ENCODE results near the gene PSMB10.
A peak's percentile ranks its signal among the peaks of the same experiment; 100 is the strongest.
"Not testable (repeated sequence)": the region's sequence is repeated elsewhere in the genome, so short reads cannot be mapped to it uniquely, and the experiment has no call there.

The PSMB10 gene

GRCh38 chr16:67936124-67936879 lies at the start of gene PSMB10:
TSS of gene PSMB10 (minus strand) at chr16:67936850. CDS start at chr16:67936749, 101 bp downstream.
- Histone ChIP-seq H3K27ac (ENCODE audit: low read length) (peak within 1 kb of the TSS; percentile 76), H3K9ac (ENCODE audit: low read length in 2 of 2) (peak within 1 kb of the TSS; percentile 84), H3K4me1 (ENCODE audit: control insufficient read depth, insufficient read depth, low read length) (peaks cover 29% of the 10 kb centered on the region), H3K36me3 (ENCODE audit: control insufficient read depth in 2 of 2, insufficient read depth in 2 of 2, low read length in 2 of 2) (peaks cover 7 to 13% of the 10 kb centered on the region in 2 donors), H3K27me3 (ENCODE audit: control insufficient read depth in 1 of 2, insufficient read depth in 2 of 2, low read length in 2 of 2) (no peaks in the 10 kb centered on the region), H3K4me3 (ENCODE audit: low read length in 2 of 2) (peak within 1 kb of the TSS; percentile 98), H3K9me3 (ENCODE audit: control insufficient read depth in 2 of 2, low read length in 2 of 2) (no peaks in the 10 kb centered on the region)

GRCh38 chr16:67982011-67982696 lies 45.5 kb upstream of the PSMB10 start:
- no peaks in the 10 kb centered on the region for H3K36me3 ChIP-seq (ENCODE audit: control insufficient read depth in 2 of 2, insufficient read depth in 2 of 2, low read length in 2 of 2)
- H3K27me3 ChIP-seq (ENCODE audit: control insufficient read depth in 1 of 2, insufficient read depth in 2 of 2, low read length in 2 of 2), result peaks cover 0 to 4% of the 10 kb centered on the region in 2 donors
- no peak overlapping the region for H3K4me3 ChIP-seq (ENCODE audit: low read length in 2 of 2)
- no peaks in the 10 kb centered on the region for H3K4me1 ChIP-seq (ENCODE audit: control insufficient read depth, insufficient read depth, low read length)
- H3K9ac ChIP-seq (ENCODE audit: low read length in 2 of 2), result no peak overlapping the region
- no peaks in the 10 kb centered on the region for H3K9me3 ChIP-seq (ENCODE audit: control insufficient read depth in 2 of 2, low read length in 2 of 2)
- H3K27ac ChIP-seq (ENCODE audit: low read length), result no peak overlapping the region

GRCh38 chr16:67979955-67980678 lies 43.5 kb upstream of the PSMB10 start, which contains the start of gene DPEP3:
TSS of gene DPEP3 (minus strand) at chr16:67980499. CDS start at chr16:67980380, 119 bp downstream.
- Histone ChIP-seq H3K36me3 (ENCODE audit: control insufficient read depth in 2 of 2, insufficient read depth in 2 of 2, low read length in 2 of 2) (no peaks in the 10 kb centered on the region), H3K27ac (ENCODE audit: low read length) (no peak within 1 kb of the TSS), H3K4me1 (ENCODE audit: control insufficient read depth, insufficient read depth, low read length) (no peaks in the 10 kb centered on the region), H3K4me3 (ENCODE audit: low read length in 2 of 2) (no peak within 1 kb of the TSS), H3K27me3 (ENCODE audit: control insufficient read depth in 1 of 2, insufficient read depth in 2 of 2, low read length in 2 of 2) (peaks cover 0 to 4% of the 10 kb centered on the region in 2 donors), H3K9ac (ENCODE audit: low read length in 2 of 2) (no peak within 1 kb of the TSS), H3K9me3 (ENCODE audit: control insufficient read depth in 2 of 2, low read length in 2 of 2) (no peaks in the 10 kb centered on the region)

- Histone ChIP-seq H3K36me3 (ENCODE audit: control insufficient read depth in 2 of 2, insufficient read depth in 2 of 2, low read length in 2 of 2) (no peaks in the 10 kb centered on the region), H3K4me3 (ENCODE audit: low read length in 2 of 2) (no peak overlapping the region), H3K9ac (ENCODE audit: low read length in 2 of 2) (no peak overlapping the region), H3K4me1 (ENCODE audit: control insufficient read depth, insufficient read depth, low read length) (no peaks in the 10 kb centered on the region), H3K9me3 (ENCODE audit: control insufficient read depth in 2 of 2, low read length in 2 of 2) (no peaks in the 10 kb centered on the region), H3K27me3 (ENCODE audit: control insufficient read depth in 1 of 2, insufficient read depth in 2 of 2, low read length in 2 of 2) (peaks cover 0 to 4% of the 10 kb centered on the region in 2 donors), H3K27ac (ENCODE audit: low read length) (no peak overlapping the region)
Observed at GRCh38 chr16:67977469-67978227, 41.0 kb upstream of the PSMB10 start.

GRCh38 chr16:67977005-67977404 lies 40.4 kb upstream of the PSMB10 start:
- Histone ChIP-seq H3K9me3 (ENCODE audit: control insufficient read depth in 2 of 2, low read length in 2 of 2) (no peaks in the 10 kb centered on the region), H3K27me3 (ENCODE audit: control insufficient read depth in 1 of 2, insufficient read depth in 2 of 2, low read length in 2 of 2) (peaks cover 0 to 4% of the 10 kb centered on the region in 2 donors), H3K9ac (ENCODE audit: low read length in 2 of 2) (no peak overlapping the region), H3K4me1 (ENCODE audit: control insufficient read depth, insufficient read depth, low read length) (no peaks in the 10 kb centered on the region), H3K27ac (ENCODE audit: low read length) (no peak overlapping the region), H3K36me3 (ENCODE audit: control insufficient read depth in 2 of 2, insufficient read depth in 2 of 2, low read length in 2 of 2) (no peaks in the 10 kb centered on the region), H3K4me3 (ENCODE audit: low read length in 2 of 2) (no peak overlapping the region)

- no peaks in the 10 kb centered on the region for H3K9me3 ChIP-seq (ENCODE audit: control insufficient read depth in 2 of 2, low read length in 2 of 2)
- H3K9ac ChIP-seq (ENCODE audit: low read length in 2 of 2), result no peak overlapping the region
- no peaks in the 10 kb centered on the region for H3K36me3 ChIP-seq (ENCODE audit: control insufficient read depth in 2 of 2, insufficient read depth in 2 of 2, low read length in 2 of 2)
- no peak overlapping the region for H3K4me3 ChIP-seq (ENCODE audit: low read length in 2 of 2)
- H3K27me3 ChIP-seq (ENCODE audit: control insufficient read depth in 1 of 2, insufficient read depth in 2 of 2, low read length in 2 of 2), result peaks cover 0 to 4% of the 10 kb centered on the region in 2 donors
- H3K27ac ChIP-seq (ENCODE audit: low read length), result no peak overlapping the region
- H3K4me1 ChIP-seq (ENCODE audit: control insufficient read depth, insufficient read depth, low read length), result no peaks in the 10 kb centered on the region
Observed at GRCh38 chr16:67976205-67976604, 39.6 kb upstream of the PSMB10 start.

GRCh38 chr16:67975321-67976105 lies 38.9 kb upstream of the PSMB10 start:
- no peak overlapping the region for H3K4me3 ChIP-seq (ENCODE audit: low read length in 2 of 2)
- H3K9ac ChIP-seq (ENCODE audit: low read length in 2 of 2), result no peak overlapping the region
- no peaks in the 10 kb centered on the region for H3K36me3 ChIP-seq (ENCODE audit: control insufficient read depth in 2 of 2, insufficient read depth in 2 of 2, low read length in 2 of 2)
- H3K4me1 ChIP-seq (ENCODE audit: control insufficient read depth, insufficient read depth, low read length), result no peaks in the 10 kb centered on the region
- H3K27ac ChIP-seq (ENCODE audit: low read length), result no peak overlapping the region
- H3K27me3 ChIP-seq (ENCODE audit: control insufficient read depth in 1 of 2, insufficient read depth in 2 of 2, low read length in 2 of 2), result peaks cover 0 to 4% of the 10 kb centered on the region in 2 donors
- no peaks in the 10 kb centered on the region for H3K9me3 ChIP-seq (ENCODE audit: control insufficient read depth in 2 of 2, low read length in 2 of 2)

- H3K4me1 ChIP-seq (ENCODE audit: control insufficient read depth, insufficient read depth, low read length); H3K27me3 ChIP-seq (ENCODE audit: control insufficient read depth in 1 of 2, insufficient read depth in 2 of 2, low read length in 2 of 2); H3K36me3 ChIP-seq (ENCODE audit: control insufficient read depth in 2 of 2, insufficient read depth in 2 of 2, low read length in 2 of 2); H3K9ac ChIP-seq (ENCODE audit: low read length in 2 of 2); H3K27ac ChIP-seq (ENCODE audit: low read length); H3K9me3 ChIP-seq (ENCODE audit: control insufficient read depth in 2 of 2, low read length in 2 of 2); H3K4me3 ChIP-seq (ENCODE audit: low read length in 2 of 2): not testable (repeated sequence)
Observed at GRCh38 chr16:67972285-67972684, 35.6 kb upstream of the PSMB10 start.

GRCh38 chr16:67971111-67971510 lies 34.5 kb upstream of the PSMB10 start:
- Histone ChIP-seq H3K4me3 (ENCODE audit: low read length in 2 of 2) (no peak overlapping the region), H3K36me3 (ENCODE audit: control insufficient read depth in 2 of 2, insufficient read depth in 2 of 2, low read length in 2 of 2) (no peaks in the 10 kb centered on the region), H3K27ac (ENCODE audit: low read length) (no peak overlapping the region), H3K9ac (ENCODE audit: low read length in 2 of 2) (no peak overlapping the region), H3K4me1 (ENCODE audit: control insufficient read depth, insufficient read depth, low read length) (peaks cover 19% of the 10 kb centered on the region), H3K9me3 (ENCODE audit: control insufficient read depth in 2 of 2, low read length in 2 of 2) (no peaks in the 10 kb centered on the region), H3K27me3 (ENCODE audit: control insufficient read depth in 1 of 2, insufficient read depth in 2 of 2, low read length in 2 of 2) (no peaks in the 10 kb centered on the region)

Measured in stomach smooth muscle (tissue), 2 donors.